Neural cell (in vitro differentiated cells): ENCODE data around the gene ENOSF1.

Experiments used
- CTCF ChIP-seq: fragments of 450-650 bp; IDR thresholded peaks from 2 replicates; pipeline ENCODE4 v1.5.1; 2014; ENCODE audit warnings: antibody characterized with exemption, mild to moderate bottlenecking, moderate library complexity; ENCODE audit not compliant: poor library complexity, severe bottlenecking
- EP300 ChIP-seq: fragments of 450-650 bp; conservative IDR thresholded peaks from 2 replicates; pipeline ENCODE4 v1.6.1; 2014; ENCODE audit warnings: antibody characterized with exemption, mild to moderate bottlenecking, moderate library complexity; ENCODE audit not compliant: poor library complexity, severe bottlenecking
- EZH2 ChIP-seq: fragments of 200-600, 300-800 bp; shearing (Covaris generic), sonication (generic); IDR thresholded peaks from 2 replicates; pipeline ENCODE4 v1.6.1; 2014; ENCODE audit warnings: antibody characterized with exemption, low read length, borderline replicate concordance, mild to moderate bottlenecking; ENCODE audit not compliant: insufficient read depth, poor library complexity, severe bottlenecking
- MXI1 ChIP-seq: fragments of 450-650 bp; conservative IDR thresholded peaks from 2 replicates; pipeline ENCODE4 v1.6.1; 2014; ENCODE audit warnings: antibody characterized with exemption, mild to moderate bottlenecking; ENCODE audit not compliant: poor library complexity, severe bottlenecking
- POLR2AphosphoS5 ChIP-seq: IDR thresholded peaks from 2 replicates; pipeline ENCODE4 v1.6.1; 2012
- RAD21 ChIP-seq: fragments of 450-650 bp; conservative IDR thresholded peaks from 2 replicates; pipeline ENCODE4 v1.6.1; 2014; ENCODE audit warnings: antibody characterized with exemption, mild to moderate bottlenecking, moderate library complexity
- SMC3 ChIP-seq: fragments of 450-650 bp; conservative IDR thresholded peaks from 2 replicates; pipeline ENCODE4 v1.6.1; 2014; ENCODE audit warnings: antibody characterized with exemption, mild to moderate bottlenecking, moderate library complexity; ENCODE audit not compliant: poor library complexity
- TAF1 ChIP-seq: IDR thresholded peaks from 2 replicates; pipeline ENCODE4 v1.6.1; 2012; ENCODE audit warnings: low read depth
- TF ChIP-seq, protein P1 (sequence below): IDR thresholded peaks from 2 replicates; pipeline ENCODE4 v1.6.1; 2012; ENCODE audit warnings: borderline replicate concordance

DNA sequence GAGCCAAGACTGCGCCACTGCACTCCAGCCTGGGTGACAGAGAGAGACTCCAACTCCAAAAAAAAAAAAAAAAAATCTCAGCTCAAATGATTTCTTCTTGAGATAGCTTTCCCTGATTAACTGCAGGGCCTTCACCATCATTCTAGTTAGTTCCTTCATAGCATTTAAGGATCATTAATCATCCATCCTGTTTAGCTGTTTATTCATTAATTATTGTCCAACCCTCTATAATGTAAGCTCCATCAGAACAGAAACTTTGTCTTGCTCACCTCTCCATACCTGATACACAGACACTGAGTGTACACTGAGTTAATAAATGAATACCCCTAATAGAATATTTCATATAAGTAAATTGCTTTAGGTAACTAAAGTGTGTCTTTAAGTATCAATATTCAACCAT is 42.2 kb upstream of the ENOSF1 start:
- TF ChIP-seq, protein P1, sequence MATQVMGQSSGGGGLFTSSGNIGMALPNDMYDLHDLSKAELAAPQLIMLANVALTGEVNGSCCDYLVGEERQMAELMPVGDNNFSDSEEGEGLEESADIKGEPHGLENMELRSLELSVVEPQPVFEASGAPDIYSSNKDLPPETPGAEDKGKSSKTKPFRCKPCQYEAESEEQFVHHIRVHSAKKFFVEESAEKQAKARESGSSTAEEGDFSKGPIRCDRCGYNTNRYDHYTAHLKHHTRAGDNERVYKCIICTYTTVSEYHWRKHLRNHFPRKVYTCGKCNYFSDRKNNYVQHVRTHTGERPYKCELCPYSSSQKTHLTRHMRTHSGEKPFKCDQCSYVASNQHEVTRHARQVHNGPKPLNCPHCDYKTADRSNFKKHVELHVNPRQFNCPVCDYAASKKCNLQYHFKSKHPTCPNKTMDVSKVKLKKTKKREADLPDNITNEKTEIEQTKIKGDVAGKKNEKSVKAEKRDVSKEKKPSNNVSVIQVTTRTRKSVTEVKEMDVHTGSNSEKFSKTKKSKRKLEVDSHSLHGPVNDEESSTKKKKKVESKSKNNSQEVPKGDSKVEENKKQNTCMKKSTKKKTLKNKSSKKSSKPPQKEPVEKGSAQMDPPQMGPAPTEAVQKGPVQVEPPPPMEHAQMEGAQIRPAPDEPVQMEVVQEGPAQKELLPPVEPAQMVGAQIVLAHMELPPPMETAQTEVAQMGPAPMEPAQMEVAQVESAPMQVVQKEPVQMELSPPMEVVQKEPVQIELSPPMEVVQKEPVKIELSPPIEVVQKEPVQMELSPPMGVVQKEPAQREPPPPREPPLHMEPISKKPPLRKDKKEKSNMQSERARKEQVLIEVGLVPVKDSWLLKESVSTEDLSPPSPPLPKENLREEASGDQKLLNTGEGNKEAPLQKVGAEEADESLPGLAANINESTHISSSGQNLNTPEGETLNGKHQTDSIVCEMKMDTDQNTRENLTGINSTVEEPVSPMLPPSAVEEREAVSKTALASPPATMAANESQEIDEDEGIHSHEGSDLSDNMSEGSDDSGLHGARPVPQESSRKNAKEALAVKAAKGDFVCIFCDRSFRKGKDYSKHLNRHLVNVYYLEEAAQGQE: no peak
- TF ChIP-seq CTCF: no peak
- TF ChIP-seq TAF1: no peak
- no peak for TF ChIP-seq EZH2
- TF ChIP-seq POLR2AphosphoS5: no peak
- no peak for TF ChIP-seq SMC3
- TF ChIP-seq EP300: no peak
- no peak for TF ChIP-seq RAD21
- no peak for TF ChIP-seq MXI1
